Hepatocyte (in vitro differentiated cells): ENCODE results near the gene HSPA4L. TPM values are rescaled to one million over a fixed set of nuclear protein-coding genes. Genes with fewer than 3 reads are reported as not detected.

ENCODE experiments used
- DNase-seq: peaks from one replicate; pipeline ENCODE4 v3.0.0-alpha.2; 2016; ENCODE audit warnings: low spot score
- H2AFZ ChIP-seq: fragments of 200-600 bp; sonication (generic); 2 replicates; pipeline ENCODE4 v1.6.0; 2016; ENCODE audit warnings: antibody characterized with exemption, mild to moderate bottlenecking
- H3K27ac ChIP-seq: fragments of 200-600 bp; sonication (generic); 2 replicates; pipeline ENCODE4 v1.5.1; 2016; ENCODE audit warnings: mild to moderate bottlenecking
- H3K27me3 ChIP-seq: fragments of 200-600 bp; sonication (generic); 2 replicates; pipeline ENCODE4 v1.6.1; 2016
- H3K36me3 ChIP-seq: fragments of 200-600 bp; sonication (generic); replicated peaks from 2 replicates; pipeline ENCODE4 v1.5.1; 2016; ENCODE audit warnings: low read depth; ENCODE audit not compliant: insufficient read depth
- H3K4me1 ChIP-seq: fragments of 200-600 bp; sonication (generic); 2 replicates; pipeline ENCODE4 v1.5.1; 2016; ENCODE audit warnings: mild to moderate bottlenecking, moderate library complexity; ENCODE audit not compliant: insufficient read depth
- H3K4me2 ChIP-seq: fragments of 200-600 bp; sonication (generic); 2 replicates; pipeline ENCODE4 v1.6.0; 2016
- H3K4me3 ChIP-seq: fragments of 200-600 bp; sonication (generic); 2 replicates; pipeline ENCODE4 v1.5.1; 2016; ENCODE audit warnings: mild to moderate bottlenecking
- H3K79me2 ChIP-seq: fragments of 200-600 bp; sonication (generic); 2 replicates; pipeline ENCODE4 v1.6.0; 2017; ENCODE audit warnings: mild to moderate bottlenecking
- H3K9me2 ChIP-seq: fragments of 200-600 bp; sonication (generic); replicated peaks from 2 replicates; pipeline ENCODE4 v1.6.0; 2017; ENCODE audit warnings: mild to moderate bottlenecking; ENCODE audit not compliant: insufficient read depth
- H3K9me3 ChIP-seq: fragments of 200-600 bp; sonication (generic); 2 replicates; pipeline ENCODE4 v1.5.1; 2016; ENCODE audit warnings: low read depth, mild to moderate bottlenecking
- H4K20me1 ChIP-seq: fragments of 200-600 bp; sonication (generic); 2 replicates; pipeline ENCODE4 v1.6.0; 2016; ENCODE audit warnings: mild to moderate bottlenecking; ENCODE audit not compliant: insufficient read depth, poor library complexity, severe bottlenecking
- EZH2 ChIP-seq: fragments of 200-600 bp; sonication (generic); IDR thresholded peaks from 2 replicates; pipeline ENCODE4 v1.6.1; 2016; ENCODE audit warnings: antibody characterized with exemption, mild to moderate bottlenecking, borderline replicate concordance
- EZH2phosphoT487 ChIP-seq: fragments of 200-600 bp; sonication (generic); IDR thresholded peaks from one replicate; pipeline ENCODE4 v1.6.1; 2018; ENCODE audit warnings: antibody characterized with exemption, mild to moderate bottlenecking, low read depth, moderate library complexity; ENCODE audit not compliant: unreplicated experiment, severe bottlenecking
- WGBS: methylation state at CpG from one replicate; pipeline ENCODE4 v1.1.6; 2016; ENCODE audit warnings: low lambda C conversion rate; ENCODE audit errors: missing lambda C conversion rate; 5-methylcytosine and 5-hydroxymethylcytosine counted together
- polyA plus RNA-seq: library from polyadenylated mRNA; unstranded; fragments of >200 nt; fragmentation: Nextera tagmentation; extraction: Ambion mirVana; gene quantifications from 2 replicates; pipeline ENCODE4 v1.2.1, GENCODE V29; 2016
- total RNA-seq: library from RNA; depleted of rRNA; stranded (reverse); fragments of >200 nt; gene quantifications from 2 replicates; pipeline ENCODE4 v1.2.3, GENCODE V29; 2014
- TF ChIP-seq, protein P1 (sequence below): fragments of 200-600 bp; sonication (generic); IDR thresholded peaks from 2 replicates; pipeline ENCODE4 v1.5.1; 2016; ENCODE audit warnings: antibody characterized with exemption, mild to moderate bottlenecking; ENCODE audit not compliant: poor library complexity

HSPA4L gene
- total and polyA plus RNA-seq, 2 experiments from 2014 or later: 1.7 to 2.7 TPM

DNA sequence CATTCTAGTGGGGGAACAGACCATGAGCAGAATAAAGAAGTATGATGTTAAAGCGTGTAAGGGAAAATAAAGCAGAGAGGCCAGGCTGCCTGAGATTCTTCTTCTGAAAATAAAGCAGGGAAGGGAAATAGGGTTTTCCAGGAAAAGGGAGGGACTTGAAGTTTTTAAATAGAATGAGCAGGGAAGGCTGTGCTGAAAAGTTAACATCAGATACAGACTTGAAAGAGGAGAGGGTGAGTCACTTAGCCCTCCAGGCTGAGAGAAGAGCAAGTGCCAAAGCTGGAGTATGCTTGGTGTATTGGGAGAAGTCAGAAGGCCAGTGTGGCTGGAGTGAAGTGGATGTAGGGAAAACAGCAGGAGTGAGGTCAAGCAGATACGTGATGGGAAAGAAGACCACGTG lies 88.6 kb downstream of the HSPA4L start:
- 83% methylated on average over 3 of the region's 3 CpGs for WGBS
- H2AFZ ChIP-seq: no peak overlapping the region
- TF ChIP-seq EZH2phosphoT487 (no peak), EZH2 (no peak)
- TF ChIP-seq, protein P1, sequence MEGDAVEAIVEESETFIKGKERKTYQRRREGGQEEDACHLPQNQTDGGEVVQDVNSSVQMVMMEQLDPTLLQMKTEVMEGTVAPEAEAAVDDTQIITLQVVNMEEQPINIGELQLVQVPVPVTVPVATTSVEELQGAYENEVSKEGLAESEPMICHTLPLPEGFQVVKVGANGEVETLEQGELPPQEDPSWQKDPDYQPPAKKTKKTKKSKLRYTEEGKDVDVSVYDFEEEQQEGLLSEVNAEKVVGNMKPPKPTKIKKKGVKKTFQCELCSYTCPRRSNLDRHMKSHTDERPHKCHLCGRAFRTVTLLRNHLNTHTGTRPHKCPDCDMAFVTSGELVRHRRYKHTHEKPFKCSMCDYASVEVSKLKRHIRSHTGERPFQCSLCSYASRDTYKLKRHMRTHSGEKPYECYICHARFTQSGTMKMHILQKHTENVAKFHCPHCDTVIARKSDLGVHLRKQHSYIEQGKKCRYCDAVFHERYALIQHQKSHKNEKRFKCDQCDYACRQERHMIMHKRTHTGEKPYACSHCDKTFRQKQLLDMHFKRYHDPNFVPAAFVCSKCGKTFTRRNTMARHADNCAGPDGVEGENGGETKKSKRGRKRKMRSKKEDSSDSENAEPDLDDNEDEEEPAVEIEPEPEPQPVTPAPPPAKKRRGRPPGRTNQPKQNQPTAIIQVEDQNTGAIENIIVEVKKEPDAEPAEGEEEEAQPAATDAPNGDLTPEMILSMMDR: no peak
- H3K79me2 ChIP-seq: no peaks in the 10 kb centered on the region
- no peak overlapping the region for H3K27ac ChIP-seq
- H3K9me3 ChIP-seq: no peaks in the 10 kb centered on the region
- H3K4me2 ChIP-seq: no peak overlapping the region
- H3K36me3 ChIP-seq: no peaks in the 10 kb centered on the region
- DNase-seq: no peak
- H3K4me1 ChIP-seq: no peaks in the 10 kb centered on the region
- H4K20me1 ChIP-seq: no peaks in the 10 kb centered on the region
- no peaks in the 10 kb centered on the region for H3K27me3 ChIP-seq
- H3K4me3 ChIP-seq: no peak overlapping the region
- H3K9me2 ChIP-seq: no peaks in the 10 kb centered on the region

DNA sequence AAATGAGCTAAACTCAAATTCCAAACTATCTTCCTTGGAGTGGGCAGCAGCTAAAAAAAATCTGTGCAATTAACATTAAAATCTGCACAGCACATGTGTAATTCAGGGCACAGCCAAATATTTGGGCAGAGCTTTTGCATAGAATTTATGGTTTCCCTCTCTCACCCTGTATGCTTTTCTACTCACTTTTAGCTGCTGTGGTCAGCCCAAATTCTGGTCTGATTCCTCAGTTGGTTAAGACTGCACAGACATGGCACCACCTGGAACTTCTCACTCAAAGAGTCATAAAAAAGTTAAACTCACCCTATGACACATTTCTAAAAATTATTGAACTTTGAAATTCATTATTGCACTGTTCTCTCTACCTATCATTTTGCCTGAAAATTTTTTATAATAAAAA lies 93.7 kb downstream of the HSPA4L start:
- TF ChIP-seq EZH2 (no peak), EZH2phosphoT487 (no peak)
- TF ChIP-seq, protein P1: no peak
- Histone ChIP-seq H3K9me3 (no peaks in the 10 kb centered on the region), H2AFZ (no peak overlapping the region), H3K9me2 (no peaks in the 10 kb centered on the region), H4K20me1 (no peaks in the 10 kb centered on the region), H3K4me3 (no peak overlapping the region), H3K79me2 (peaks cover 13% of the 10 kb centered on the region), H3K4me1 (no peaks in the 10 kb centered on the region), H3K4me2 (no peak overlapping the region), H3K36me3 (no peaks in the 10 kb centered on the region), H3K27me3 (no peaks in the 10 kb centered on the region), H3K27ac (no peak overlapping the region)
- DNase-seq: no peak

GRCh38 chr4:127880763-127881562 lies 98.8 kb downstream of the HSPA4L start, which contains the start of gene PLK4:
TSS of gene PLK4 (plus strand) at chr4:127880893. CDS start at chr4:127881135, 242 bp downstream.
- DNase-seq: peak; percentile 99
- Histone ChIP-seq H3K9me3 (no peaks in the 10 kb centered on the region), H3K27ac (peak within 1 kb of the TSS; percentile 88), H3K27me3 (no peaks in the 10 kb centered on the region), H3K9me2 (no peaks in the 10 kb centered on the region), H3K79me2 (peaks cover 13% of the 10 kb centered on the region), H4K20me1 (no peaks in the 10 kb centered on the region), H3K4me3 (peak within 1 kb of the TSS; percentile 42), H3K4me2 (peak within 1 kb of the TSS; percentile 87), H2AFZ (peak within 1 kb of the TSS; percentile 97), H3K36me3 (no peaks in the 10 kb centered on the region), H3K4me1 (no peaks in the 10 kb centered on the region)
- TF ChIP-seq, protein P1: no peak
- no peak for TF ChIP-seq EZH2
- no peak for TF ChIP-seq EZH2phosphoT487
- under 1% methylated on average over 55 of the region's 70 CpGs for WGBS
